ENCODE measurements around the gene EFCAB14.
"Not testable (repeated sequence)": the region's sequence is repeated elsewhere in the genome, so short reads cannot be mapped to it uniquely, and the experiment has no call there.

The EFCAB14 gene

GRCh38 chr1:46679789-46680573 lies 38.9 kb downstream of the EFCAB14 start:
- no peaks in the 10 kb centered on the region for H3K9me3 Mint-ChIP-seq
- H3K4me3 Mint-ChIP-seq = no peak overlapping the region
- H3K27ac Mint-ChIP-seq = no peak overlapping the region
- peaks cover 33% of the 10 kb centered on the region for H3K4me1 Mint-ChIP-seq
- H3K36me3 Mint-ChIP-seq = peaks cover 34% of the 10 kb centered on the region
- H3K27me3 Mint-ChIP-seq = no peaks in the 10 kb centered on the region

GRCh38 chr1:46677339-46677738 lies 41.6 kb downstream of the EFCAB14 start:
- Mint-ChIP-seq H3K4me1 (peaks cover 49% of the 10 kb centered on the region), H3K9me3 (no peaks in the 10 kb centered on the region), H3K4me3 (no peak overlapping the region), H3K27ac (peak overlapping the region; percentile 87), H3K36me3 (peaks cover 34% of the 10 kb centered on the region), H3K27me3 (no peaks in the 10 kb centered on the region)

GRCh38 chr1:46676531-46676930 lies 42.4 kb downstream of the EFCAB14 start:
- H3K4me3 Mint-ChIP-seq = peak overlapping the region; percentile 48
- no peaks in the 10 kb centered on the region for H3K27me3 Mint-ChIP-seq

GRCh38 chr1:46675549-46676314 lies 43.2 kb downstream of the EFCAB14 start:
- Mint-ChIP-seq H3K36me3 (peaks cover 29% of the 10 kb centered on the region), H3K4me1 (peaks cover 49% of the 10 kb centered on the region), H3K4me3 (peak overlapping the region; percentile 48), H3K9me3 (no peaks in the 10 kb centered on the region), H3K27ac (peak overlapping the region; percentile 96), H3K27me3 (no peaks in the 10 kb centered on the region)

More at GRCh38 chr1:46676531-46676930, 42.4 kb downstream of the EFCAB14 start:
- no peaks in the 10 kb centered on the region for H3K9me3 Mint-ChIP-seq
- peaks cover 29% of the 10 kb centered on the region for H3K36me3 Mint-ChIP-seq
- peak overlapping the region; percentile 96 for H3K27ac Mint-ChIP-seq
- H3K4me1 Mint-ChIP-seq = peaks cover 49% of the 10 kb centered on the region

GRCh38 chr1:46673749-46674182 lies 45.1 kb downstream of the EFCAB14 start:
- Mint-ChIP-seq H3K4me3 (no peak overlapping the region), H3K27me3 (no peaks in the 10 kb centered on the region), H3K9me3 (no peaks in the 10 kb centered on the region), H3K36me3 (peaks cover 16% of the 10 kb centered on the region), H3K27ac (peak overlapping the region; percentile 57), H3K4me1 (peaks cover 49% of the 10 kb centered on the region)

GRCh38 chr1:46672696-46673095 lies 46.2 kb downstream of the EFCAB14 start:
- Mint-ChIP-seq H3K36me3 (peaks cover 11% of the 10 kb centered on the region), H3K27me3 (no peaks in the 10 kb centered on the region), H3K4me3 (no peak overlapping the region), H3K27ac (peak overlapping the region; percentile 75), H3K4me1 (peaks cover 42% of the 10 kb centered on the region), H3K9me3 (no peaks in the 10 kb centered on the region)

- no peaks in the 10 kb centered on the region for H3K9me3 Mint-ChIP-seq
- peak within 1 kb of the TSS; percentile 75 for H3K27ac Mint-ChIP-seq
- peaks cover 7% of the 10 kb centered on the region for H3K36me3 Mint-ChIP-seq
These were observed 47.4 kb downstream of the EFCAB14 start, which contains the start of gene TEX38 for GRCh38 chr1:46671554-46671953. Gene TEX38, plus strand, starts transcription at chr1:46671854. Its CDS starts 81 bp downstream, at chr1:46671935.

GRCh38 chr1:46670134-46670533 lies 48.8 kb downstream of the EFCAB14 start:
- Mint-ChIP-seq H3K4me1 (peaks cover 33% of the 10 kb centered on the region), H3K27ac (no peak overlapping the region)

More at GRCh38 chr1:46671554-46671953, 47.4 kb downstream of the EFCAB14 start, which contains the start of gene TEX38:
- Mint-ChIP-seq H3K4me1 (peaks cover 42% of the 10 kb centered on the region), H3K27me3 (no peaks in the 10 kb centered on the region), H3K4me3 (no peak within 1 kb of the TSS)

GRCh38 chr1:46667782-46668760 lies 50.8 kb downstream of the EFCAB14 start, which contains the start of gene ATPAF1:
Gene ATPAF1, minus strand, starts transcription at chr1:46668364. Its CDS starts 42 bp downstream, at chr1:46668322.
- peak within 1 kb of the TSS; percentile 88 for H3K4me3 Mint-ChIP-seq
- H3K4me1 Mint-ChIP-seq = peaks cover 23% of the 10 kb centered on the region
- H3K27me3 Mint-ChIP-seq = no peaks in the 10 kb centered on the region
- peaks cover 9% of the 10 kb centered on the region for H3K36me3 Mint-ChIP-seq
- H3K9me3 Mint-ChIP-seq = no peaks in the 10 kb centered on the region
- peak within 1 kb of the TSS; percentile 85 for H3K27ac Mint-ChIP-seq

More at GRCh38 chr1:46670134-46670533, 48.8 kb downstream of the EFCAB14 start:
- H3K9me3 Mint-ChIP-seq = no peaks in the 10 kb centered on the region
- peaks cover 5% of the 10 kb centered on the region for H3K36me3 Mint-ChIP-seq
- H3K27me3 Mint-ChIP-seq = no peaks in the 10 kb centered on the region
- H3K4me3 Mint-ChIP-seq = no peak overlapping the region

- no peaks in the 10 kb centered on the region for H3K27me3 Mint-ChIP-seq
- H3K9me3 Mint-ChIP-seq = no peaks in the 10 kb centered on the region
- H3K27ac Mint-ChIP-seq = no peak overlapping the region
- H3K4me1 Mint-ChIP-seq = peaks cover 23% of the 10 kb centered on the region
- peaks cover 10% of the 10 kb centered on the region for H3K36me3 Mint-ChIP-seq
- peak overlapping the region; percentile 88 for H3K4me3 Mint-ChIP-seq
These were observed 52.9 kb downstream of the EFCAB14 start for GRCh38 chr1:46665983-46666382.

GRCh38 chr1:46662919-46663318 lies 56.0 kb downstream of the EFCAB14 start:
- H3K9me3 Mint-ChIP-seq, H3K27ac Mint-ChIP-seq, H3K36me3 Mint-ChIP-seq, H3K27me3 Mint-ChIP-seq, H3K4me3 Mint-ChIP-seq: not testable (repeated sequence)
- H3K4me1 Mint-ChIP-seq = peaks cover 23% of the 10 kb centered on the region

GRCh38 chr1:46660116-46660515 lies 58.8 kb downstream of the EFCAB14 start:
- H3K4me3 Mint-ChIP-seq, H3K27ac Mint-ChIP-seq, H3K4me1 Mint-ChIP-seq, H3K9me3 Mint-ChIP-seq, H3K27me3 Mint-ChIP-seq: not testable (repeated sequence)
- H3K36me3 Mint-ChIP-seq = peaks cover 20% of the 10 kb centered on the region

- Mint-ChIP-seq H3K4me3 (no peak overlapping the region), H3K4me1 (peaks cover under 1% of the 10 kb centered on the region), H3K36me3 (peaks cover 21% of the 10 kb centered on the region), H3K27ac (no peak overlapping the region), H3K27me3 (no peaks in the 10 kb centered on the region), H3K9me3 (no peaks in the 10 kb centered on the region)
These were observed 59.5 kb downstream of the EFCAB14 start for GRCh38 chr1:46659307-46659870.

- peak overlapping the region; percentile 52 for H3K27ac Mint-ChIP-seq
- H3K27me3 Mint-ChIP-seq = no peaks in the 10 kb centered on the region
- peaks cover 27% of the 10 kb centered on the region for H3K36me3 Mint-ChIP-seq
These were observed 61.1 kb downstream of the EFCAB14 start for GRCh38 chr1:46657775-46658174.

More at GRCh38 chr1:46657775-46658174, 61.1 kb downstream of the EFCAB14 start:
- Mint-ChIP-seq H3K4me1 (no peaks in the 10 kb centered on the region), H3K9me3 (no peaks in the 10 kb centered on the region), H3K4me3 (no peak overlapping the region)
